ENCODE data around the gene MYO19.
"Not testable (repeated sequence)": the region's sequence is repeated elsewhere in the genome, so short reads cannot be mapped to it uniquely, and the experiment has no call there.

MYO19 gene

DNA sequence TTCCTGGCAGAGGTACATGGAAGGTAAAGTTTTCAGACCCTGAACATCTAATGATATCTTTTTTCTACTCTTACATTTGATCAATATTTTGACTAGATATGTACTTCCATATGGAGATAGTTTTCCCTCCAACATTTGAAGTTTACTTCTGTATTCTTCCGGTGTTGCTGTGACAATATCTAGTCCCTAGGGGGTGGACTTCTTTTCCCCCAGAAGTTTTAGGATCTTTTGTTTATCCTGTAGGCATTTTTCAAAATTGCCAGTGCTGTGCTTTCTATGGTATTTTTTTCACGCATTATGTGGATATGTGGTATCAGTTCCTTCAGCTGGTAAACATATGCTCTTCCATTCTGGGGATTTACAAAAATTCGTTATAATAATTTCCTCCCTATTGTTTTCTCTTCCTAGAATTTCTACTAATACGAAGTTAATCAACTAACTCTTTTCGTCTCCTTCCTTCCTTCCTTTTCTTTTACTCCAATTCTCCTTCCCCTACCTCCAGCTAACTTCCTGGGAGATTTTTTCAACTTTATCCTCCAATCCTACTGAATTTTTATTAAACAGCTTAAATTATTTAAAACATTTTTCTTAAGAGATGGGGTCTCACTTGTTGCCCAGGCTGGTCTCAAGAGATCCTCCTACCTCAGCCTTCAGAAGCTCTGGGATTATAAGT, 74.3 kb downstream of the MYO19 start:
- DNase-seq: no peak

DNA sequence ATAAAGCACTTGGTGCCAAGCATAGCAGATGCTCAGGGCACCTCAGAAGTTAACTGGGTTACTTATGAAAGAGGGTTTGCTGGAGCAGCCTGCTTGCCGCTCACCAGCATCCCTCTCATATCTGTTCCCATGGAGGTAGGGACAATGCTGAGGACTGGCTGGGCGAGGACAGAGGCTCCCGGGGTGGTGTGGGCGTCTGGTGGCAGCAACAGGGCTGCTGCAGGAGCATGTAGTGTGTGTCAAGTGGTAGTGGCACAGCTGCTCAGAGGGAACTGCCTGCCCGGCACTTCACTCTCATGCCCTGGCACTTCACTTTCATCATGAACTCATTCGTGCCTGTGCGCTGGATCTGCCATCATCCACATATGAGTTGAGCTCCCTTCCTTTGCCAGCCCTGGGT, 75.1 kb downstream of the MYO19 start:
- DNase-seq: no peak

DNA sequence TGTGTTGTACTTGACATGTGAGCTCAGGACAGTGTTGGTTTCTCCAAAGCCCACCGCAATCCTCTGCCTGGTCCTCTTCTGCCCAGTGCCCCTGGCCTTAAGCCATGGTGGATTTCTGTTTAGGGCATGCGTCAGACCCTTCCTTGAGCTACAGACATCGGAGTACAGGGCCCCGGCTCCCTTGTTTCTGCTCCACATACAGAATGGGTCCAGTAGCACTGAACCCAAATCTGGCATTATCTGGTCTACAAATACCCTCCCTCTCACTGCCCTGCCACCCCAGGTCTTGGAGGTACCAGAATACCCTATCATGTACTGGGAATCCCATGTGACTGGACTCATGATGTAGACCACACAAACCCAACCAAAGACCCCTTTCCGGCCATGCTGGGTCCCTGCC, 75.6 kb downstream of the MYO19 start:
- no peak for DNase-seq

DNA sequence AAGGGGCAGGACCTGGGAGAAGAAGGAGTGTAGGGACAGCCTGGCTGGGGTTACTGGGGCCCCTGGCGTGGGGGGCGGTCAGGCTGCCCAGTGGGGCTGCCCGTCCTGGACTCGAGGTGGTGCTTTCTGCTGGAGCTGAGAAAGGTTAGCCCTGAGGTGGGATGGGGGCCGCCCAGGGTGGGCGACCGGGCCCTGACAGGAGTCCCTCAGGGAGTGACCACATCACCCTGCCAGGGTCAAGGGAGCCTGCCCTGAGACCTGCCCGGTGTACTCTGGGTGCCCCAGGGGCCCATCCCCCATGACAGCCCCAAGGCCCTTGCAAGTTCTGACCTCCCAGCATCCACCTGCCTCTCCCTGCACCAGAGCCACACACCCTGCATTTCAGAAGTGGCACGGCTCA, 77.0 kb downstream of the MYO19 start:
- DNase-seq: not testable (repeated sequence)

DNA sequence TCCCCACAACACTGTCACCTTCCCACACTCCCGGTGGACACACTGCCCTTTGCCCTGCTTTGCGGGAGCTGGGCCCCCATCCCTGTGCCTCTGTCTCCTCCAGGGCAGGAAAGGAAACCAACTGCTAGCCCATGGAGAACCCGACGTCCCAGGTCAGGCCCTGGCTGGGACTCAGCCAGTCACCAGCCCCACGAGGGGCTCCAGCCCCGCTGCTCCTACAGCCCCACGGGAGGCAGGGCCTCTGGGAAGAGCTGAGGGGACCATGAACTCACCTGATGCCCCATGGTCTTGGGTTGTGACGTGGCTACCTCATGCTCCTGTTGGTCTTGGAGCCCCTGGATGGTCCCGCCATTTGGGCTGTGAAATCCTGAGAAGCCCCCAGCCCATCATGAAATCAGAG, 81.8 kb downstream of the MYO19 start:
- not testable (repeated sequence) for DNase-seq

DNA sequence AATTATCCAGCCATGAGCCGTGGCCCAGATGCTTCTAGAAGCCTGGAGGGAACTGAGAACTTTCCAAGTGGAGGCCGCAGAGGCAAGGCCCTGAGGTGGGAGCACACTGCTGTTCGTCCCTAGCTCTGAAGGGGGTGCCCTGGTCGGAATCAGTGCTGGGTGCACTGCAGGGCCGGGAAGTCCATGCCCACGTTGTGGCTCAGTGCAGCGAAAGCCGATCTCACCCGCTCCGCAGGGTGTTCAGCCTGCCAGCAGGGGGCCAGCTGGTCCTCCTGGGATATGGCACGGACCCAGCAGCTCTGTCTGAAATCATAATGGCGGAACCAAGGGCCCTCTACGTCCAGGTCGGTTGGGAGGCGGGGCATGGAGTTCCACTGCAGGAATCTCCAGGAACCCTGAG, 84.7 kb downstream of the MYO19 start:
- not testable (repeated sequence) for DNase-seq

Measured in suppressor macrophage (primary cell).